ENCODE data around the gene VPS13D.

VPS13D gene

DNA sequence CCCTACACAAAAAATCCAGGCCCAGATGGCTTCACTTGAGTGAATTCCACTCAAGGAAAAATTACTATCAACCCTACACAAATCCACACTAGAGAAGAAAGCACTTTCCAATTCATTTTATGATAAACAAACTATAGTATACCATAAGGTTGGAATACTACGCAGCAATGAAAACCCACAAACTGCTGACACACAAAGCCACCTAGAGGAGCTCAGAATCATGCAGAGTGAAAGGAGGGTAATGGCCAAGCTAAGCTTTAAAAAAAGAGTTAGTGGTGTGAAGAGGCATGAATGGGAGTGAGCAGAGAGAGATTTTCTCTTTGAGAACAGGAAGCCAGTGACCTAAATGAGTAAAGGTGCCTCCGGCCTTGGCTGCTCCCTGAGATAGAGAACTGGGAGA, 294.4 kb downstream of the VPS13D start:
- Histone ChIP-seq H3K79me2 (ENCODE audit: insufficient read depth, low read depth) (no peaks in the 10 kb centered on the region), H3K27me3 (ENCODE audit: insufficient read depth, low read depth) (no peaks in the 10 kb centered on the region), H2AFZ (ENCODE audit: low read depth) (no peak overlapping the region), H3K4me3 (IDR thresholded peaks at IDR 0.05; ENCODE audit: insufficient read depth, low read depth, low read length) (no peak overlapping the region), H3K9ac (no peak overlapping the region), H3K4me1 (ENCODE audit: low read depth, poor library complexity, severe bottlenecking) (no peaks in the 10 kb centered on the region), H4K20me1 (ENCODE audit: insufficient read depth) (no peaks in the 10 kb centered on the region), H3K36me3 (ENCODE audit: insufficient read depth) (no peaks in the 10 kb centered on the region), H3K27ac (no peak overlapping the region), H3K4me2 (no peak overlapping the region)
- TF ChIP-seq, protein P1, sequence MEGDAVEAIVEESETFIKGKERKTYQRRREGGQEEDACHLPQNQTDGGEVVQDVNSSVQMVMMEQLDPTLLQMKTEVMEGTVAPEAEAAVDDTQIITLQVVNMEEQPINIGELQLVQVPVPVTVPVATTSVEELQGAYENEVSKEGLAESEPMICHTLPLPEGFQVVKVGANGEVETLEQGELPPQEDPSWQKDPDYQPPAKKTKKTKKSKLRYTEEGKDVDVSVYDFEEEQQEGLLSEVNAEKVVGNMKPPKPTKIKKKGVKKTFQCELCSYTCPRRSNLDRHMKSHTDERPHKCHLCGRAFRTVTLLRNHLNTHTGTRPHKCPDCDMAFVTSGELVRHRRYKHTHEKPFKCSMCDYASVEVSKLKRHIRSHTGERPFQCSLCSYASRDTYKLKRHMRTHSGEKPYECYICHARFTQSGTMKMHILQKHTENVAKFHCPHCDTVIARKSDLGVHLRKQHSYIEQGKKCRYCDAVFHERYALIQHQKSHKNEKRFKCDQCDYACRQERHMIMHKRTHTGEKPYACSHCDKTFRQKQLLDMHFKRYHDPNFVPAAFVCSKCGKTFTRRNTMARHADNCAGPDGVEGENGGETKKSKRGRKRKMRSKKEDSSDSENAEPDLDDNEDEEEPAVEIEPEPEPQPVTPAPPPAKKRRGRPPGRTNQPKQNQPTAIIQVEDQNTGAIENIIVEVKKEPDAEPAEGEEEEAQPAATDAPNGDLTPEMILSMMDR (conservative IDR thresholded peaks at IDR 0.05; ENCODE audit: low read depth, low read length), result no peak

GRCh38 chr1:12525311-12526181, 295.7 kb downstream of the VPS13D start:
- H2AFZ ChIP-seq (ENCODE audit: low read depth), result no peak overlapping the region
- no peaks in the 10 kb centered on the region for H4K20me1 ChIP-seq (ENCODE audit: insufficient read depth)
- no peak overlapping the region for H3K4me3 ChIP-seq (IDR thresholded peaks at IDR 0.05; ENCODE audit: insufficient read depth, low read depth, low read length)
- no peaks in the 10 kb centered on the region for H3K4me1 ChIP-seq (ENCODE audit: low read depth, poor library complexity, severe bottlenecking)
- H3K4me2 ChIP-seq, result no peak overlapping the region
- H3K27ac ChIP-seq, result no peak overlapping the region
- H3K9ac ChIP-seq, result no peak overlapping the region
- H3K79me2 ChIP-seq (ENCODE audit: insufficient read depth, low read depth), result no peaks in the 10 kb centered on the region
- H3K36me3 ChIP-seq (ENCODE audit: insufficient read depth), result no peaks in the 10 kb centered on the region
- no peaks in the 10 kb centered on the region for H3K27me3 ChIP-seq (ENCODE audit: insufficient read depth, low read depth)
- TF ChIP-seq, protein P1 (conservative IDR thresholded peaks at IDR 0.05; ENCODE audit: low read depth, low read length), result no peak

- H3K27ac ChIP-seq, result no peak overlapping the region
These were observed 297.7 kb downstream of the VPS13D start for GRCh38 chr1:12527564-12527963.

GRCh38 chr1:12528021-12528852, 298.4 kb downstream of the VPS13D start:
- Histone ChIP-seq H3K9ac (no peak overlapping the region), H4K20me1 (ENCODE audit: insufficient read depth) (no peaks in the 10 kb centered on the region), H3K27ac (no peak overlapping the region), H3K4me1 (ENCODE audit: low read depth, poor library complexity, severe bottlenecking) (no peaks in the 10 kb centered on the region), H2AFZ (ENCODE audit: low read depth) (no peak overlapping the region), H3K4me3 (IDR thresholded peaks at IDR 0.05; ENCODE audit: insufficient read depth, low read depth, low read length) (no peak overlapping the region), H3K36me3 (ENCODE audit: insufficient read depth) (no peaks in the 10 kb centered on the region), H3K4me2 (no peak overlapping the region), H3K27me3 (ENCODE audit: insufficient read depth, low read depth) (no peaks in the 10 kb centered on the region), H3K79me2 (ENCODE audit: insufficient read depth, low read depth) (no peaks in the 10 kb centered on the region)
- TF ChIP-seq, protein P1 (conservative IDR thresholded peaks at IDR 0.05; ENCODE audit: low read depth, low read length), result no peak

More at GRCh38 chr1:12527564-12527963, 297.7 kb downstream of the VPS13D start:
- H2AFZ ChIP-seq (ENCODE audit: low read depth), result no peak overlapping the region
- H3K27me3 ChIP-seq (ENCODE audit: insufficient read depth, low read depth), result no peaks in the 10 kb centered on the region
- H3K4me2 ChIP-seq, result no peak overlapping the region
- TF ChIP-seq, protein P1 (conservative IDR thresholded peaks at IDR 0.05; ENCODE audit: low read depth, low read length), result no peak
- H3K9ac ChIP-seq, result no peak overlapping the region
- H4K20me1 ChIP-seq (ENCODE audit: insufficient read depth), result no peaks in the 10 kb centered on the region
- no peaks in the 10 kb centered on the region for H3K36me3 ChIP-seq (ENCODE audit: insufficient read depth)
- H3K4me1 ChIP-seq (ENCODE audit: low read depth, poor library complexity, severe bottlenecking), result no peaks in the 10 kb centered on the region
- H3K79me2 ChIP-seq (ENCODE audit: insufficient read depth, low read depth), result no peaks in the 10 kb centered on the region
- no peak overlapping the region for H3K4me3 ChIP-seq (IDR thresholded peaks at IDR 0.05; ENCODE audit: insufficient read depth, low read depth, low read length)
